Neural cell (in vitro differentiated cells): ENCODE data around the gene HBG1.

Experiments
- EP300 ChIP-seq: fragments of 450-650 bp; conservative IDR thresholded peaks from 2 replicates; pipeline ENCODE4 v1.6.1; 2014; ENCODE audit warnings: antibody characterized with exemption, mild to moderate bottlenecking, moderate library complexity; ENCODE audit not compliant: poor library complexity, severe bottlenecking
- EZH2 ChIP-seq: fragments of 200-600, 300-800 bp; shearing (Covaris generic), sonication (generic); IDR thresholded peaks from 2 replicates; pipeline ENCODE4 v1.6.1; 2014; ENCODE audit warnings: antibody characterized with exemption, low read length, borderline replicate concordance, mild to moderate bottlenecking; ENCODE audit not compliant: insufficient read depth, poor library complexity, severe bottlenecking
- MXI1 ChIP-seq: fragments of 450-650 bp; conservative IDR thresholded peaks from 2 replicates; pipeline ENCODE4 v1.6.1; 2014; ENCODE audit warnings: antibody characterized with exemption, mild to moderate bottlenecking; ENCODE audit not compliant: poor library complexity, severe bottlenecking
- POLR2AphosphoS5 ChIP-seq: IDR thresholded peaks from 2 replicates; pipeline ENCODE4 v1.6.1; 2012
- RAD21 ChIP-seq: fragments of 450-650 bp; conservative IDR thresholded peaks from 2 replicates; pipeline ENCODE4 v1.6.1; 2014; ENCODE audit warnings: antibody characterized with exemption, mild to moderate bottlenecking, moderate library complexity
- TAF1 ChIP-seq: IDR thresholded peaks from 2 replicates; pipeline ENCODE4 v1.6.1; 2012; ENCODE audit warnings: low read depth
- TF ChIP-seq, protein P1 (sequence below): fragments of 450-650 bp; IDR thresholded peaks from 2 replicates; pipeline ENCODE4 v1.5.1; 2014; ENCODE audit warnings: antibody characterized with exemption, mild to moderate bottlenecking, moderate library complexity; ENCODE audit not compliant: poor library complexity, severe bottlenecking
- TF ChIP-seq, protein P2 (sequence below): IDR thresholded peaks from 2 replicates; pipeline ENCODE4 v1.6.1; 2012; ENCODE audit warnings: borderline replicate concordance

- TF ChIP-seq, protein P1, sequence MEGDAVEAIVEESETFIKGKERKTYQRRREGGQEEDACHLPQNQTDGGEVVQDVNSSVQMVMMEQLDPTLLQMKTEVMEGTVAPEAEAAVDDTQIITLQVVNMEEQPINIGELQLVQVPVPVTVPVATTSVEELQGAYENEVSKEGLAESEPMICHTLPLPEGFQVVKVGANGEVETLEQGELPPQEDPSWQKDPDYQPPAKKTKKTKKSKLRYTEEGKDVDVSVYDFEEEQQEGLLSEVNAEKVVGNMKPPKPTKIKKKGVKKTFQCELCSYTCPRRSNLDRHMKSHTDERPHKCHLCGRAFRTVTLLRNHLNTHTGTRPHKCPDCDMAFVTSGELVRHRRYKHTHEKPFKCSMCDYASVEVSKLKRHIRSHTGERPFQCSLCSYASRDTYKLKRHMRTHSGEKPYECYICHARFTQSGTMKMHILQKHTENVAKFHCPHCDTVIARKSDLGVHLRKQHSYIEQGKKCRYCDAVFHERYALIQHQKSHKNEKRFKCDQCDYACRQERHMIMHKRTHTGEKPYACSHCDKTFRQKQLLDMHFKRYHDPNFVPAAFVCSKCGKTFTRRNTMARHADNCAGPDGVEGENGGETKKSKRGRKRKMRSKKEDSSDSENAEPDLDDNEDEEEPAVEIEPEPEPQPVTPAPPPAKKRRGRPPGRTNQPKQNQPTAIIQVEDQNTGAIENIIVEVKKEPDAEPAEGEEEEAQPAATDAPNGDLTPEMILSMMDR: no peak
- TF ChIP-seq EZH2 (no peak), EP300 (no peak), RAD21 (no peak), MXI1 (no peak), POLR2AphosphoS5 (no peak), TAF1 (no peak)
- TF ChIP-seq, protein P2, sequence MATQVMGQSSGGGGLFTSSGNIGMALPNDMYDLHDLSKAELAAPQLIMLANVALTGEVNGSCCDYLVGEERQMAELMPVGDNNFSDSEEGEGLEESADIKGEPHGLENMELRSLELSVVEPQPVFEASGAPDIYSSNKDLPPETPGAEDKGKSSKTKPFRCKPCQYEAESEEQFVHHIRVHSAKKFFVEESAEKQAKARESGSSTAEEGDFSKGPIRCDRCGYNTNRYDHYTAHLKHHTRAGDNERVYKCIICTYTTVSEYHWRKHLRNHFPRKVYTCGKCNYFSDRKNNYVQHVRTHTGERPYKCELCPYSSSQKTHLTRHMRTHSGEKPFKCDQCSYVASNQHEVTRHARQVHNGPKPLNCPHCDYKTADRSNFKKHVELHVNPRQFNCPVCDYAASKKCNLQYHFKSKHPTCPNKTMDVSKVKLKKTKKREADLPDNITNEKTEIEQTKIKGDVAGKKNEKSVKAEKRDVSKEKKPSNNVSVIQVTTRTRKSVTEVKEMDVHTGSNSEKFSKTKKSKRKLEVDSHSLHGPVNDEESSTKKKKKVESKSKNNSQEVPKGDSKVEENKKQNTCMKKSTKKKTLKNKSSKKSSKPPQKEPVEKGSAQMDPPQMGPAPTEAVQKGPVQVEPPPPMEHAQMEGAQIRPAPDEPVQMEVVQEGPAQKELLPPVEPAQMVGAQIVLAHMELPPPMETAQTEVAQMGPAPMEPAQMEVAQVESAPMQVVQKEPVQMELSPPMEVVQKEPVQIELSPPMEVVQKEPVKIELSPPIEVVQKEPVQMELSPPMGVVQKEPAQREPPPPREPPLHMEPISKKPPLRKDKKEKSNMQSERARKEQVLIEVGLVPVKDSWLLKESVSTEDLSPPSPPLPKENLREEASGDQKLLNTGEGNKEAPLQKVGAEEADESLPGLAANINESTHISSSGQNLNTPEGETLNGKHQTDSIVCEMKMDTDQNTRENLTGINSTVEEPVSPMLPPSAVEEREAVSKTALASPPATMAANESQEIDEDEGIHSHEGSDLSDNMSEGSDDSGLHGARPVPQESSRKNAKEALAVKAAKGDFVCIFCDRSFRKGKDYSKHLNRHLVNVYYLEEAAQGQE: no peak
Observed at GRCh38 chr11:5226732-5227310, 22.8 kb downstream of the HBG1 start, which contains the start of gene HBB.
